SU-DHL-6 (cell line): ENCODE data around the gene KCNG1.

Experiments used
- H2AFZ ChIP-seq: fragments of 200-600 bp; sonication (generic); 2 replicates; pipeline ENCODE4 v1.6.1; 2014; ENCODE audit warnings: low read depth, mild to moderate bottlenecking, moderate library complexity, mixed read lengths, antibody characterized with exemption, low read length; ENCODE audit not compliant: severe bottlenecking
- H3F3A ChIP-seq: fragments of 200-600 bp; shearing (Covaris generic); 2 replicates; pipeline ENCODE4 v1.6.0; 2016; ENCODE audit warnings: antibody characterized with exemption, mild to moderate bottlenecking; ENCODE audit not compliant: insufficient read depth
- H3K27ac ChIP-seq: fragments of 200-600 bp; sonication (generic); 2 replicates; pipeline ENCODE4 v1.5.1; 2016; ENCODE audit warnings: low read depth, mild to moderate bottlenecking, low read length, moderate library complexity, mixed read lengths
- H3K27me3 ChIP-seq: fragments of 200-600 bp; sonication (generic), shearing (Covaris generic); 2 replicates; pipeline ENCODE4 v1.6.0; 2014; ENCODE audit warnings: mild to moderate bottlenecking, low read length
- H3K36me3 ChIP-seq: fragments of 200-600 bp; sonication (generic); 2 replicates; pipeline ENCODE4 v1.6.1; 2014; ENCODE audit warnings: mild to moderate bottlenecking, low read length, mixed read lengths
- H3K4me2 ChIP-seq: fragments of 300-600, 200-600 bp; shearing (Covaris generic), sonication (generic); 2 replicates; pipeline ENCODE4 v1.6.0; 2014; ENCODE audit warnings: low read length, low read depth, mild to moderate bottlenecking; ENCODE audit not compliant: poor library complexity, severe bottlenecking
- H3K4me3 ChIP-seq: fragments of 200-600 bp; sonication (generic); 2 replicates; pipeline ENCODE4 v1.5.1; 2014; ENCODE audit warnings: antibody characterized with exemption, low read length, mild to moderate bottlenecking, mixed read lengths; ENCODE audit not compliant: insufficient read depth, poor library complexity, severe bottlenecking
- H3K79me2 ChIP-seq: fragments of 200-600 bp; sonication (generic); 2 replicates; pipeline ENCODE4 v1.6.1; 2014; ENCODE audit warnings: mild to moderate bottlenecking, low read length, moderate library complexity; ENCODE audit not compliant: insufficient read depth
- H3K9ac ChIP-seq: fragments of 200-600 bp; sonication (generic); 2 replicates; pipeline ENCODE4 v1.7.0; 2014; ENCODE audit warnings: mild to moderate bottlenecking, low read length
- H3K9me2 ChIP-seq: fragments of 200-600 bp; sonication (generic); replicated peaks from 2 replicates; pipeline ENCODE4 v1.6.1; 2014; ENCODE audit warnings: low read length; ENCODE audit not compliant: insufficient read depth
- H3K9me3 ChIP-seq: fragments of 200-600 bp; sonication (generic); 2 replicates; pipeline ENCODE4 v1.6.1; 2014; ENCODE audit warnings: low read length, mixed read lengths; ENCODE audit not compliant: insufficient read depth
- H4K20me1 ChIP-seq: fragments of 200-600 bp; sonication (generic); 2 replicates; pipeline ENCODE4 v1.6.1; 2014; ENCODE audit warnings: low read depth, mild to moderate bottlenecking, antibody characterized with exemption, low read length, moderate library complexity, mixed read lengths
- CTCF ChIP-seq: fragments of 200-600 bp; sonication (generic); IDR thresholded peaks from one replicate; pipeline ENCODE4 v1.5.1; 2017; ENCODE audit warnings: antibody characterized with exemption, mild to moderate bottlenecking, low read length, moderate library complexity; ENCODE audit not compliant: insufficient read depth, poor library complexity, severe bottlenecking
- EZH2phosphoT487 ChIP-seq: fragments of 200-600 bp; sonication (generic), shearing (Covaris generic); conservative IDR thresholded peaks from 2 replicates; pipeline ENCODE4 v1.6.1; 2018; ENCODE audit warnings: mild to moderate bottlenecking, antibody characterized with exemption, low read length, moderate library complexity, mixed read lengths

The KCNG1 gene

GRCh38 chr20:51028616-51029212 is 5.8 kb upstream of the KCNG1 start:
- no peaks in the 10 kb centered on the region for H3K27me3 ChIP-seq
- no peaks in the 10 kb centered on the region for H3K9me3 ChIP-seq
- no peak overlapping the region for H2AFZ ChIP-seq
- no peaks in the 10 kb centered on the region for H3K36me3 ChIP-seq
- H4K20me1 ChIP-seq = no peaks in the 10 kb centered on the region
- no peak overlapping the region for H3K27ac ChIP-seq
- no peaks in the 10 kb centered on the region for H3F3A ChIP-seq
- no peaks in the 10 kb centered on the region for H3K9me2 ChIP-seq
- no peak overlapping the region for H3K4me3 ChIP-seq
- no peak overlapping the region for H3K9ac ChIP-seq
- H3K4me2 ChIP-seq = no peak overlapping the region
- TF ChIP-seq EZH2phosphoT487 = no peak
- TF ChIP-seq CTCF = no peak
- no peaks in the 10 kb centered on the region for H3K79me2 ChIP-seq

- H3K9me3 ChIP-seq = no peaks in the 10 kb centered on the region
- no peak overlapping the region for H3K4me3 ChIP-seq
- H3K9me2 ChIP-seq = no peaks in the 10 kb centered on the region
- H3K27me3 ChIP-seq = no peaks in the 10 kb centered on the region
- H3K27ac ChIP-seq = no peak overlapping the region
- no peak overlapping the region for H3K4me2 ChIP-seq
- TF ChIP-seq EZH2phosphoT487 (no peak), CTCF (no peak)
- no peaks in the 10 kb centered on the region for H3K36me3 ChIP-seq
- no peaks in the 10 kb centered on the region for H3K79me2 ChIP-seq
- no peak overlapping the region for H3K9ac ChIP-seq
- no peaks in the 10 kb centered on the region for H4K20me1 ChIP-seq
- H3F3A ChIP-seq = no peaks in the 10 kb centered on the region
- no peak overlapping the region for H2AFZ ChIP-seq
Observed at GRCh38 chr20:51027035-51027795, 4.3 kb upstream of the KCNG1 start.

- no peaks in the 10 kb centered on the region for H3K9me2 ChIP-seq
- H3K4me2 ChIP-seq = no peak overlapping the region
- no peaks in the 10 kb centered on the region for H3K27me3 ChIP-seq
- no peak overlapping the region for H3K4me3 ChIP-seq
- no peaks in the 10 kb centered on the region for H4K20me1 ChIP-seq
- no peak overlapping the region for H3K9ac ChIP-seq
- H3F3A ChIP-seq = no peaks in the 10 kb centered on the region
- no peak overlapping the region for H2AFZ ChIP-seq
- no peak overlapping the region for H3K27ac ChIP-seq
- no peaks in the 10 kb centered on the region for H3K9me3 ChIP-seq
- TF ChIP-seq CTCF (no peak), EZH2phosphoT487 (no peak)
- H3K36me3 ChIP-seq = no peaks in the 10 kb centered on the region
- no peaks in the 10 kb centered on the region for H3K79me2 ChIP-seq
Observed at GRCh38 chr20:51026269-51026668, 3.4 kb upstream of the KCNG1 start.
